Sciatic nerve (tissue), 2 donors: ENCODE measurements around the gene ALK. TPM values are rescaled to one million over a fixed set of nuclear protein-coding genes. Genes with fewer than 3 reads are reported as not detected.
A peak's percentile ranks its signal among the peaks of the same experiment; 100 is the strongest.

ENCODE experiments used
- ATAC-seq: fragments of 200-7000 bp; cut with Tn5 transposase; one replicate; pipeline ENCODE4 v1.9.1; 2020; ENCODE audit warnings: mild to moderate bottlenecking, moderate library complexity
- DNase-seq: peaks from one replicate; pipeline ENCODE4 v3.0.0-alpha.2; 2020; ENCODE audit warnings: low spot score
- intact Hi-C: fragments of 100-400 bp; cut with DNase I; formaldehyde crosslinking; loops from one replicate; pipeline ENCODE4 v1.14.2; 2022
- total RNA-seq: library from RNA; stranded (reverse); fragmentation: NEBNext Ultra II Directional; extraction: Animal tissue kit (Norgen Biotek cat#: 25700); gene quantifications from one replicate; pipeline ENCODE4 v1.2.1, GENCODE V29; 2021
- donor health status: DM: no; HTN: no; CAD: no.
- donor health status: DM: no; HTN: no; CAD: no.

The ALK gene
- total RNA-seq, 1 donor from 2014 or later, result 0.18 TPM

GRCh38 chr2:29743516-29743915 is 177.9 kb downstream of the ALK start:
- no peak for DNase-seq
- intact Hi-C loops, result no loop called here
- ATAC-seq, result no peak

- ATAC-seq (peak; percentile 30), DNase-seq (no peak)
- intact Hi-C loops, result no loop called here
Observed at GRCh38 chr2:29742656-29743055, 178.7 kb downstream of the ALK start.

GRCh38 chr2:29741132-29741531 is 180.3 kb downstream of the ALK start:
- DNase-seq (no peak), ATAC-seq (no peak)
- intact Hi-C loops, result no loop called here

GRCh38 chr2:29733965-29734364 is 187.4 kb downstream of the ALK start:
- ATAC-seq (no peak), DNase-seq (no peak)
- intact Hi-C loops, result no loop called here

GRCh38 chr2:29733213-29733612 is 188.2 kb downstream of the ALK start:
- intact Hi-C loops, result no loop called here
- DNase-seq, result no peak
- ATAC-seq, result no peak

GRCh38 chr2:29731948-29732347 is 189.4 kb downstream of the ALK start:
- DNase-seq, result no peak
- ATAC-seq, result no peak
- intact Hi-C loops, result no loop called here

- DNase-seq, result no peak
- no peak for ATAC-seq
- intact Hi-C loops, result no loop called here
Observed at GRCh38 chr2:29729932-29730331, 191.5 kb downstream of the ALK start.

GRCh38 chr2:29729401-29729800 is 192.0 kb downstream of the ALK start:
- DNase-seq (no peak), ATAC-seq (no peak)
- intact Hi-C loops, result no loop called here

- DNase-seq (no peak), ATAC-seq (no peak)
- intact Hi-C loops, result no loop called here
Observed at GRCh38 chr2:29726976-29727375, 194.4 kb downstream of the ALK start.

GRCh38 chr2:29725610-29726009 is 195.8 kb downstream of the ALK start:
- DNase-seq (no peak), ATAC-seq (no peak)
- intact Hi-C loops, result no loop called here

- no peak for DNase-seq
- intact Hi-C loops, result no loop called here
- no peak for ATAC-seq
Observed at GRCh38 chr2:29724282-29724681, 197.1 kb downstream of the ALK start.

GRCh38 chr2:29723255-29724001 is 198.0 kb downstream of the ALK start:
- no peak for DNase-seq
- no peak for ATAC-seq
- intact Hi-C loops, result no loop called here

- intact Hi-C loops, result no loop called here
- no peak for ATAC-seq
- no peak for DNase-seq
Observed at GRCh38 chr2:29719639-29720038, 201.7 kb downstream of the ALK start.

- DNase-seq, result no peak
- intact Hi-C loops, result no loop called here
- no peak for ATAC-seq
Observed at GRCh38 chr2:29718076-29718686, 203.2 kb downstream of the ALK start.

GRCh38 chr2:29715655-29716054 is 205.7 kb downstream of the ALK start:
- ATAC-seq (no peak), DNase-seq (no peak)
- intact Hi-C loops, result no loop called here

- no peak for DNase-seq
- intact Hi-C loops, result no loop called here
- no peak for ATAC-seq
Observed at GRCh38 chr2:29714333-29714732, 207.1 kb downstream of the ALK start.

- DNase-seq (no peak), ATAC-seq (no peak)
- intact Hi-C loops, result no loop called here
Observed at GRCh38 chr2:29706171-29706720, 215.1 kb downstream of the ALK start.

- ATAC-seq (no peak), DNase-seq (no peak)
- intact Hi-C loops, result no loop called here
Observed at GRCh38 chr2:29705616-29706015, 215.8 kb downstream of the ALK start.

- DNase-seq (no peak), ATAC-seq (no peak)
- intact Hi-C loops, result no loop called here
Observed at GRCh38 chr2:29703336-29703735, 218.1 kb downstream of the ALK start.

GRCh38 chr2:29702276-29702675 is 219.1 kb downstream of the ALK start:
- DNase-seq, result no peak
- no peak for ATAC-seq
- intact Hi-C loops, result no loop called here

GRCh38 chr2:29700560-29700959 is 220.8 kb downstream of the ALK start:
- intact Hi-C loops, result no loop called here
- ATAC-seq, result no peak
- no peak for DNase-seq
